Osteocyte (in vitro differentiated cells): ENCODE measurements around the gene FAXDC2. TPM values are rescaled to one million over a fixed set of nuclear protein-coding genes. Genes with fewer than 3 reads are reported as not detected.

ENCODE experiments used
- DNase-seq: peaks from one replicate; pipeline ENCODE4 v3.0.0; 2021; ENCODE audit warnings: mixed read lengths; ENCODE audit not compliant: unreplicated experiment; ENCODE audit errors: extremely low spot score
- H3K27ac Mint-ChIP-seq: one replicate; pipeline ENCODE4 v1.8.0; 2021; ENCODE audit warnings: mild to moderate bottlenecking, mixed read lengths; ENCODE audit not compliant: unreplicated experiment
- H3K27me3 Mint-ChIP-seq: one replicate; pipeline ENCODE4 v1.8.0; 2021; ENCODE audit warnings: mixed read lengths; ENCODE audit not compliant: unreplicated experiment
- H3K36me3 Mint-ChIP-seq: one replicate; pipeline ENCODE4 v1.8.0; 2021; ENCODE audit warnings: mixed read lengths; ENCODE audit not compliant: unreplicated experiment
- H3K4me1 Mint-ChIP-seq: one replicate; pipeline ENCODE4 v1.8.0; 2021; ENCODE audit warnings: mixed read lengths; ENCODE audit not compliant: unreplicated experiment
- H3K4me3 Mint-ChIP-seq: one replicate; pipeline ENCODE4 v1.8.0; 2021; ENCODE audit warnings: mild to moderate bottlenecking, moderate library complexity, mixed read lengths; ENCODE audit not compliant: unreplicated experiment
- H3K9me3 Mint-ChIP-seq: one replicate; pipeline ENCODE4 v1.8.0; 2021; ENCODE audit warnings: mixed read lengths; ENCODE audit not compliant: unreplicated experiment
- CTCF ChIP-seq: fragments of 200-600 bp; sonication (generic); IDR thresholded peaks from 2 replicates; pipeline ENCODE4 v1.5.0; 2021; ENCODE audit warnings: antibody characterized with exemption, mild to moderate bottlenecking, moderate library complexity
- total RNA-seq: library from RNA; stranded (reverse); gene quantifications from 2 replicates; pipeline ENCODE4 v1.2.1, GENCODE V29; 2021

The FAXDC2 gene
- total RNA-seq, 1 donor from 2014 or later = 25.7 TPM

DNA sequence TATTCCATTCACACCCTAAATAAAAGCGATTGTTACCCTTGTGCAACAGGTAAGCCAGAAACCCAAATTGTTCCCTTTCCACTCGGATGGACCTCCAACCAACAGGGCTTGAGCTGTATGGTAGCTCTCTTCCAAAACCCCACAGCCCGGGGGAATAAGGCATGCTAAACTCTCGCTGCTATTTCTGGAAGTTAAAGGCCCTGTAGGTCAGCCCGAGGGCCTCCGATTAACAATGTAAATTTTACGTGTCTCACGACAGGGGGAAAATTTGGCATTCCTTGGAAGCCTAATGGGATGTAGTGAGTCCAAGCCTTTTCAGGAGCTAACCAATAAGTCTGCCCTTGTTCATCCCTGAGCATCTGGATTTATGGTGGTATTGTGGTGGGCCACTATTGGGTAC is 34.0 kb upstream of the FAXDC2 start:
- Mint-ChIP-seq H3K27ac (no peak overlapping the region), H3K4me1 (no peaks in the 10 kb centered on the region), H3K27me3 (no peaks in the 10 kb centered on the region), H3K36me3 (peaks cover 60% of the 10 kb centered on the region), H3K9me3 (peaks cover 18% of the 10 kb centered on the region), H3K4me3 (no peak overlapping the region)
- no peak for DNase-seq
- TF ChIP-seq CTCF = no peak

DNA sequence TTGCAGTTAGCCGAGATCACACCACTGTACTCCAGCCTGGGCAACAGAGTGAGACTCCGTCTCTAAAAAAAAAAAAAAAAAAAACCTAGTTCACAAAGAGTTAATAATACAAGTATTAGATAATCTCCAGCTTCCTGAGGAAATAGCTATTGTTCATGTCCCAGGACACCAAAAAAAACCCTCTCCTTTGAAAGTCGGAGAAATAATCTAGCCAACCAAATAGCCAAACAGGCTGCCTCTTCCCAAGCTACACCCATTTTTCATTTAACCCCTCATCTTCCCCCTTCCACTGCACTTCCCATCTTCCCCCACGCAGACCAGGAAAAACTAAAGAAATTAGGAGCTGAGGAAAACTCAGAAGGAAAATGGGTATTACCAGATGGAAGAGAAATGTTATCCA is 31.6 kb upstream of the FAXDC2 start:
- Mint-ChIP-seq H3K27me3 (no peaks in the 10 kb centered on the region), H3K9me3 (peaks cover 29% of the 10 kb centered on the region), H3K36me3 (peaks cover 52% of the 10 kb centered on the region), H3K4me1 (no peaks in the 10 kb centered on the region), H3K4me3 (no peak overlapping the region), H3K27ac (no peak overlapping the region)
- TF ChIP-seq CTCF = no peak
- peak; percentile 25 for DNase-seq

DNA sequence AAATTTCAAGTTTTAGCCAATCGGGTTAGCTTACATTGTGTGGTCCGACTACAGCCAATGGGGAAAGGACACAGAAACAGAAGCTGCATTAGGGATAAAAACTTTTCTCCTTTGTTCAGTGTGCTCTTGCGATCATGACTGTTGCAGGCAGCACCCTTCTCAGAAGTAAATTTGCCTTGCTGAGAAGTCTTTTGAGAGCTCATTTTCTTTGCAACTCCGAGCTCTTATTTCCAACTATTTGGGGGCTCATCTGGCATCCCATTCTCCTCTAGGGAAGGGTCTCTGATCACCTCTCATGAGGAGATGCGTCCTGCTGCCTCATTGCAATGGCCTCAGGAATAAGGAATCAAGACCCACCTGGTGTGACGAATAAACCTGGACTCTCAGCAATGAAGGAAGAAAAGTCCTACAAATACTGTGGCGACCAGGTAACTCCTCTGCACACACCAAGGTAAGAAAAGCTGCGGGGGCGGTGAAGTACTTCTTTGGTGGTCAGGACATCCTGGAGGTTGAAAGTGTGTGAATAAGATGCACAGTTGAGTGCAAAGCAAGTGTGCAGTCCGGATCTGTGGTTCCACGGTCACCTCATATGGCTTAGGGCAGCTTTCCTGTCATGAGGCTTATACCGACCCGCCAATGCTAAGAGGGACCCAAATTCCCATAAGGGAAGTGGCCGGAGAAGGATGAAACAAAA is 28.4 kb upstream of the FAXDC2 start:
- Mint-ChIP-seq H3K36me3 (peaks cover 51% of the 10 kb centered on the region), H3K4me1 (no peaks in the 10 kb centered on the region), H3K4me3 (no peak overlapping the region), H3K27me3 (no peaks in the 10 kb centered on the region), H3K27ac (no peak overlapping the region), H3K9me3 (peaks cover 21% of the 10 kb centered on the region)
- peak; percentile 71 for DNase-seq
- no peak for TF ChIP-seq CTCF

DNA sequence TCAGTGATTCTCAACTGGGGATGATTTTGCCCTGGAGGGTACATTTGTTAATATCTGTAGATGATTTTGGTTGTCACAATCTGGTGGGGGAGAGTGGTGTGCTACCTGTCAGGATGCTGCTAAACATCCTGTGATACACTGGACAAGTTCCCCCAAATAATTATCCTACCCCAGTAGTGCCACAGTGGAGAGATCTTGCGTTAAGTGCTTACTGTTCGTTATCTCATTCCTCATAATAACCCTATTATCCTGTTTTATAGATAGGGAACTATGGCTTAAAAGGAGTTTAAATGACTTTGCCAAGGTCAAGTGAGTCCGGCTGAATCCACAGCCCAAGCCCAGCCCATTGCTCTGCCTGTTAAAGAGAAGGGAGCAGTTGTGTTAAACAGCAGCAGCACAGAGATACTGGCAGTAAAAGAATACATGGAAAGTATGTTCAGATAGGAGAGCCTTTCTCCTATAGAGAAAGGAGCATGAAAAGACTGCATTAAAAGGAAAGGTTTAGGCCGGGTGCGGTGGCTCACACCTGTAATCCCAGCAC is 23.5 kb upstream of the FAXDC2 start:
- H3K4me3 Mint-ChIP-seq = no peak overlapping the region
- peaks cover 12% of the 10 kb centered on the region for H3K9me3 Mint-ChIP-seq
- no peaks in the 10 kb centered on the region for H3K27me3 Mint-ChIP-seq
- H3K4me1 Mint-ChIP-seq = peaks cover under 1% of the 10 kb centered on the region
- peaks cover 60% of the 10 kb centered on the region for H3K36me3 Mint-ChIP-seq
- no peak for TF ChIP-seq CTCF
- DNase-seq = no peak
- H3K27ac Mint-ChIP-seq = no peak overlapping the region

GRCh38 chr5:154871734-154872133 is 21.3 kb upstream of the FAXDC2 start:
- peaks cover 10% of the 10 kb centered on the region for H3K4me1 Mint-ChIP-seq
- no peak overlapping the region for H3K4me3 Mint-ChIP-seq
- TF ChIP-seq CTCF = no peak
- peaks cover 59% of the 10 kb centered on the region for H3K36me3 Mint-ChIP-seq
- H3K9me3 Mint-ChIP-seq = peaks cover 3% of the 10 kb centered on the region
- H3K27ac Mint-ChIP-seq = no peak overlapping the region
- H3K27me3 Mint-ChIP-seq = no peaks in the 10 kb centered on the region
- DNase-seq = no peak
